GM21390 (cell line): ENCODE measurements around the gene WASF3.
"Not testable (repeated sequence)": the region's sequence is repeated elsewhere in the genome, so short reads cannot be mapped to it uniquely, and the experiment has no call there.

Experiments
- ATAC-seq: cut with Tn5 transposase; IDR thresholded peaks from one replicate; pipeline ENCODE4 v1.9.1; 2021; ENCODE audit not compliant: unreplicated experiment

WASF3 gene

GRCh38 chr13:26708007-26708297 lies 150.5 kb downstream of the WASF3 start:
- no peak for ATAC-seq

GRCh38 chr13:26709461-26709860 lies 152.0 kb downstream of the WASF3 start:
- no peak for ATAC-seq

GRCh38 chr13:26710166-26710565 lies 152.7 kb downstream of the WASF3 start:
- no peak for ATAC-seq

GRCh38 chr13:26711211-26711610 lies 153.7 kb downstream of the WASF3 start:
- no peak for ATAC-seq

- ATAC-seq = no peak
Measured at GRCh38 chr13:26713341-26713740, 155.9 kb downstream of the WASF3 start.

GRCh38 chr13:26716984-26717383 lies 159.5 kb downstream of the WASF3 start:
- no peak for ATAC-seq

- no peak for ATAC-seq
Measured at GRCh38 chr13:26718146-26718545, 160.7 kb downstream of the WASF3 start.

GRCh38 chr13:26718872-26719271 lies 161.4 kb downstream of the WASF3 start:
- no peak for ATAC-seq

- ATAC-seq = no peak
Measured at GRCh38 chr13:26719356-26719945, 162.0 kb downstream of the WASF3 start.

- ATAC-seq = no peak
Measured at GRCh38 chr13:26721251-26722121, 164.0 kb downstream of the WASF3 start.

GRCh38 chr13:26722321-26722720 lies 164.8 kb downstream of the WASF3 start:
- ATAC-seq = no peak

GRCh38 chr13:26723620-26724019 lies 166.1 kb downstream of the WASF3 start:
- ATAC-seq = not testable (repeated sequence)

- no peak for ATAC-seq
Measured at GRCh38 chr13:26726684-26727083, 169.2 kb downstream of the WASF3 start.

GRCh38 chr13:26727122-26727521 lies 169.6 kb downstream of the WASF3 start:
- no peak for ATAC-seq

GRCh38 chr13:26727633-26728032 lies 170.2 kb downstream of the WASF3 start:
- no peak for ATAC-seq

- no peak for ATAC-seq
Measured at GRCh38 chr13:26735677-26736076, 178.2 kb downstream of the WASF3 start.
